ENCODE measurements around the gene KCNQ1.

DNA sequence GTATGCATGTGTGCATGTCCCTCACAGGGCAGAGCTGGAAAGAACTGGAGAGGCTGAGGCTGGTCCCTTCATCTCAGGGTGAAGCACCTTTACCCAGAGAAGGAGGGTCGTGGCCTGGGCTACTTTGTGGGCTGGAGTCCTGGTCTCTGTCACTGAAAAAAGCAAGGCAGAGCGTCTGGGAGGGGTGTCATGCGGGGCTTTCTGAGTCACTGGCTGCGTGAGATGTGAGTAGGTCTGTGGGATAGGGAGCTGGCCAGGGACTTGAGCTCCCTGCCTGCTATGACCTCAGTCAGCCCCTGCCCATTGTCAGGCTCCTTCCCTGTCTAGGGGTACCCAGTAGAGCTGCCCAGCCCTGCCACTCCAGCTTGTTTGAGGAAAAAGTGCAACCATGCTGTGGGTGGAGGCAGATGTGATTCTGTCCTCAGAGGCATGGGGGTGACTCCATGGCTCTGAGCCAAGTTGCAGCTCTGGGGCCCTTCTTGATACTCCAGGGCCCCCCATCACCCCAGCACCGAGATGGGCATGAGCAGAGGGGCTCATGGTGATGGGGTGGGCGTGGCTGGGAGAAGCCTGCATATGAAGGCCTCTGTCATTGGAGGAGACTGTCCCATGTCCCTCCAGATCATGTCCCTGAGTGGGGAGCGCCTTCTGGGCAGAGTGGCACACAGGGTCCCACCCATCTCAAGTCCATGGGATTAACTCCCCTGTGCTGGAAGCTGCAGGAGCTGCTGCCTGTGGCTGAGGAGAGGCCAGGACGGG, 27.8 kb downstream of the KCNQ1 start:
- TF ChIP-seq CTCF (IDR thresholded peaks at IDR 0.05) (no peak), POLR2A (IDR thresholded peaks at IDR 0.05) (no peak)

Data from body of pancreas (tissue), 4 donors.